Lower leg skin (tissue), 3 donors: ENCODE data around the gene SCFD2.

Experiments
- CTCF ChIP-seq, 3 donors: fragments of 450-650 bp; IDR thresholded peaks; one replicate each; pipeline ENCODE4 v1.5.1; 2016; ENCODE audit warnings: antibody characterized with exemption in 3 of 3, mild to moderate bottlenecking in 3 of 3, moderate library complexity in 2 of 3
- POLR2A ChIP-seq, 2 donors: fragments of 450-650 bp; IDR thresholded peaks; one replicate each; pipeline ENCODE4 v1.6.1; 2016 to 2017; ENCODE audit warnings: antibody characterized with exemption in 2 of 2, mild to moderate bottlenecking in 1 of 2, moderate library complexity in 1 of 2

- TF ChIP-seq CTCF (IDR thresholded peaks at IDR 0.05) (no peak), POLR2A (IDR thresholded peaks at IDR 0.05) (no peak)
Measured at GRCh38 chr4:52961666-52962412, 404.0 kb downstream of the SCFD2 start.
